GM12873 (cell line): ENCODE results near the gene MYLK3.

ENCODE experiments used
- CTCF ChIP-seq: IDR thresholded peaks from 2 replicates; pipeline ENCODE4 v1.5.1; 2012; ENCODE audit warnings: low read depth, mild to moderate bottlenecking, moderate library complexity, low read length, control low read depth; ENCODE audit not compliant: insufficient read depth; ENCODE audit errors: missing control alignments

MYLK3 gene

GRCh38 chr16:46718214-46718613 lies 29.9 kb downstream of the MYLK3 start:
- TF ChIP-seq CTCF, result no peak

DNA sequence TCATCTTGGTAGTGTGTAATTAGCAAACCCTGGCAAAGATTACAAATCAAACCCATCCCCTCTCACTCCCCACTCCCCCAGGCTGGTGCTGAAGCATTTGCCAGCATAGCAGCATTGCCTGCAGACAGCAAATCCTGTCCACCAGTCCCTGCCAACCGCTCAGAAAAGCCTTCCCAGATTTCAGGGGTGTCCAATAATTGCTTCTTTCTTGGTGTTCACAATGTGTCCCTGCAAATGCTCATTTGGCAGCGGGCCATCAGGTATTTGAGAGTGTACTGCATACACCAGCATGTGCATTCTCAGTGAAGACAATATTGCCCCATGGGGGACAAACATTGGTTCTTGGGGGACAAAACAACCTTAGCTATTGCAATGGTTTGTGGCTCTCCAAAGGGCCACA lies 30.5 kb downstream of the MYLK3 start:
- TF ChIP-seq CTCF, result no peak

GRCh38 chr16:46715769-46716305 lies 32.3 kb downstream of the MYLK3 start:
- no peak for TF ChIP-seq CTCF

- TF ChIP-seq CTCF, result no peak
Observed at GRCh38 chr16:46714797-46715591, 33.1 kb downstream of the MYLK3 start.

DNA sequence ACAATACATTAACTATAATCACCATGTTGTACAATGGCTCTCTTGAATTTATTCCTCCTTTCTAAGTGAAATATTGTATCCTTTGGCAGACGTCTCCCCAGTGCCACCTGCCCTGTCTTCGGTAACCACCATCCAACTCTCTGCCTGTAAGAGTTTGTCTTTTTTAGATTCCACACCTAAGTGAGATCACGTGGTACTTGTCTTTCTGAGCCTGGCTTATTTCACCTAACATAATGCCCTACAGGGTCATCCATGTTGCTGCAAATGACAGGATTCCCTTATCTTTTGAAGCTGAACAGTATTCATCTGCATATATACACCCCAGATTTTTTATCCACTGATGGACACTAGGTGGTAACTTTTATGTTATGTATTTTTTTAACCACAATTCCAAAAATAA lies 34.5 kb downstream of the MYLK3 start:
- TF ChIP-seq CTCF, result no peak

DNA sequence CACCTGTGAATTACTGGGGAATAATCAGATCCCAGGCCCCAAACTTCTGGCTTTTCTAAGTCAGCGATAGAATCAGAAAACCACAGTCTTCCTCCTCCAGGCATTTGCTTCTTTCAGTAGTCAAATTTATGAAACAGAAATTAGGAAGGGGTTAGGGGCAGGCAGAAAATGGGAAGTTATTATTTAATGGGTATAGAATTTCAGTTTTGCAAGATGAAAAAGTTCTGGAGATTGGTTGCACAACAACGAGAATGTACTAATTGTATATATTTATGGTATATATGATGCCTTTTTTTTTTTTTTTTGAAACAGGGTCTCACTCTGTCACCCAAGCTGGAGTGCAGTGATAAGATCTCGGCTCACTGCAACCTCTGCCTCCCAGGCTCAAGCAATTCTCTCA lies 35.2 kb downstream of the MYLK3 start:
- TF ChIP-seq CTCF, result no peak

- TF ChIP-seq CTCF, result no peak
Observed at GRCh38 chr16:46711106-46712058, 36.8 kb downstream of the MYLK3 start.
